MM.1S (cell line): ENCODE measurements around the gene IYD.
"Not testable (repeated sequence)": the region's sequence is repeated elsewhere in the genome, so short reads cannot be mapped to it uniquely, and the experiment has no call there.

ENCODE experiments used
- DNase-seq: peaks from one replicate; pipeline ENCODE4 v3.0.0-alpha.2; 2015
- H2AFZ ChIP-seq: fragments of 300-600 bp; sonication (generic); 2 replicates; pipeline ENCODE4 v1.6.0; 2016; ENCODE audit warnings: antibody characterized with exemption, low read length
- H3F3A ChIP-seq: fragments of 300-600 bp; sonication (generic); 2 replicates; pipeline ENCODE4 v1.6.1; 2016; ENCODE audit warnings: mild to moderate bottlenecking, antibody characterized with exemption, low read length, moderate library complexity, mixed read lengths; ENCODE audit not compliant: insufficient read depth
- H3K27ac ChIP-seq: fragments of 300-600 bp; sonication (generic); 2 replicates; pipeline ENCODE4 v1.5.1; 2016; ENCODE audit warnings: mild to moderate bottlenecking, low read length
- H3K27me3 ChIP-seq: fragments of 300-600 bp; sonication (generic); replicated peaks from 2 replicates; pipeline ENCODE4 v1.6.0; 2016; ENCODE audit warnings: low read length; ENCODE audit not compliant: insufficient read depth
- H3K36me3 ChIP-seq: fragments of 300-600 bp; sonication (generic); replicated peaks from 2 replicates; pipeline ENCODE4 v1.6.1; 2016; ENCODE audit warnings: mild to moderate bottlenecking, low read length, mixed read lengths; ENCODE audit not compliant: insufficient read depth
- H3K4me1 ChIP-seq: fragments of 300-600 bp; sonication (generic); 2 replicates; pipeline ENCODE4 v1.6.1; 2016; ENCODE audit warnings: low read length, mixed read lengths
- H3K4me2 ChIP-seq: fragments of 300-600 bp; sonication (generic); 2 replicates; pipeline ENCODE4 v1.6.0; 2016; ENCODE audit warnings: low read depth, low read length
- H3K4me3 ChIP-seq: fragments of 300-600 bp; sonication (generic); 2 replicates; pipeline ENCODE4 v1.5.1; 2016; ENCODE audit warnings: low read length, mixed read lengths
- H3K79me2 ChIP-seq: fragments of 300-600 bp; sonication (generic); 2 replicates; pipeline ENCODE4 v1.6.1; 2016; ENCODE audit warnings: mixed run types, low read length, mixed read lengths
- H3K9ac ChIP-seq: fragments of 300-600 bp; sonication (generic); 2 replicates; pipeline ENCODE4 v1.6.1; 2016; ENCODE audit warnings: low read length, mixed read lengths
- H3K9me2 ChIP-seq: fragments of 300-600 bp; sonication (generic); replicated peaks from 2 replicates; pipeline ENCODE4 v1.6.1; 2016; ENCODE audit warnings: mild to moderate bottlenecking, low read length, mixed read lengths; ENCODE audit not compliant: insufficient read depth
- H3K9me3 ChIP-seq: fragments of 300-600 bp; sonication (generic); replicated peaks from 2 replicates; pipeline ENCODE4 v1.6.1; 2016; ENCODE audit warnings: mild to moderate bottlenecking, low read length, mixed read lengths; ENCODE audit not compliant: insufficient read depth
- H4K20me1 ChIP-seq: fragments of 300-600 bp; sonication (generic); 2 replicates; pipeline ENCODE4 v1.6.1; 2016; ENCODE audit warnings: mild to moderate bottlenecking, low read length, moderate library complexity, mixed read lengths; ENCODE audit not compliant: insufficient read depth
- CTCF ChIP-seq: fragments of 300-600 bp; sonication (generic); IDR thresholded peaks from 2 replicates; pipeline ENCODE4 v1.5.1; 2016; ENCODE audit warnings: antibody characterized with exemption, low read length, mixed read lengths
- EZH2 ChIP-seq: fragments of 300-600 bp; sonication (generic); optimal IDR thresholded peaks from 2 replicates; pipeline ENCODE3; 2017; ENCODE audit warnings: low read depth, mild to moderate bottlenecking, antibody characterized with exemption, low read length, mixed read lengths
- EZH2phosphoT487 ChIP-seq: fragments of 300-600 bp; sonication (generic); IDR thresholded peaks from 2 replicates; pipeline ENCODE4 v1.6.1; 2018; ENCODE audit warnings: antibody characterized with exemption, low read length

The IYD gene

GRCh38 chr6:150371356-150371755 lies 2.5 kb downstream of the IYD start:
- no peak for DNase-seq
- TF ChIP-seq EZH2 = no peak
- Histone ChIP-seq H3K4me1 (no peaks in the 10 kb centered on the region), H3K4me2 (no peak overlapping the region), H4K20me1 (no peaks in the 10 kb centered on the region), H3F3A (no peaks in the 10 kb centered on the region), H3K9ac (no peak overlapping the region), H2AFZ (no peak overlapping the region), H3K4me3 (no peak overlapping the region), H3K27ac (no peak overlapping the region), H3K9me3 (no peaks in the 10 kb centered on the region), H3K9me2 (no peaks in the 10 kb centered on the region), H3K27me3 (no peaks in the 10 kb centered on the region), H3K36me3 (no peaks in the 10 kb centered on the region), H3K79me2 (no peaks in the 10 kb centered on the region)

DNA sequence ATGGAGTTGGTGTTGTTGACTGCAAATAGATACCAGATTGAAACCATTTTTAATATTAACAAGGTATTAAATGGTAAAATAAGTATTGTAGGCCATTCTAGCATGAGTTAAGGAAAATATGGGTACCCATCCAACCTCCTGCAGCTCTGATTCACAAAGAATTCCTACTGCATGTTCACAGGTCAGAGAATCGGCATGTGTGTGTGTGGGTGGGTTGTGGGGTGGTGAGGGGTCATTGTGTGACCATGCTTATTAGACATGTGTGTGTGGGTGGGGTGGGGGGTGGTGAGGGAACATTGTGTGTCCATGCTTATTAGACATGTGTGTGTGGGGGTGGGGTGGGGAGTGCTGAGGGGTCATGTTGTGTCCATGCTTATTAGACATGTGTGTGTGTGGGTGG lies 3.2 kb downstream of the IYD start:
- Histone ChIP-seq H3K79me2 (no peaks in the 10 kb centered on the region), H3K9me2 (no peaks in the 10 kb centered on the region), H3K27me3 (no peaks in the 10 kb centered on the region), H3F3A (no peaks in the 10 kb centered on the region), H3K36me3 (no peaks in the 10 kb centered on the region), H3K9ac (no peak overlapping the region), H3K4me3 (no peak overlapping the region), H2AFZ (no peak overlapping the region), H3K4me1 (no peaks in the 10 kb centered on the region), H3K4me2 (no peak overlapping the region), H4K20me1 (no peaks in the 10 kb centered on the region), H3K27ac (no peak overlapping the region), H3K9me3 (no peaks in the 10 kb centered on the region)
- no peak for TF ChIP-seq CTCF
- DNase-seq = no peak

DNA sequence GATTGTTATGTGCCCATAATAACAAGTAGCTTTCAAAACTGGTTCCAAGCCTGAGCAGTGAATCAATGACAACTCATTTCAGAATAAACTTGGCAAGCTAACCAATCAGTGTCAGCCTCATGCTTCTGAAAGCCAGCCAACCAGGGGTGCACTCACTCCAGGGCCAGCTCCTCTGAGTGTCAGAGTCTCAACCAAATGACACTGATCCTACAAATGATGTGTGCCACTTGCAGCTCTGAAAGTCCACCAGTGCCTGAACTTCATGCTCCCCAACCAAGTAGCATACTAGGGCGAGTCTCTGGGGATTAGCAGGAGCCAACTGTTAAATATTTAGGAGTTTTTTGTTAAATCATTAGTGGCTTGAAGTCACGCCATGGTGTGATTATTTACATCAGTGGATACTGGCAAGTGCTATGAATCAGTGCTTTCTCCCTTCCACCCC lies 4.5 kb downstream of the IYD start:
- Histone ChIP-seq H4K20me1 (no peaks in the 10 kb centered on the region), H3K9ac (no peak overlapping the region), H2AFZ (no peak overlapping the region), H3K27ac (no peak overlapping the region), H3K9me2 (no peaks in the 10 kb centered on the region), H3K4me2 (no peak overlapping the region), H3K4me3 (no peak overlapping the region), H3K4me1 (no peaks in the 10 kb centered on the region), H3K27me3 (no peaks in the 10 kb centered on the region), H3K36me3 (no peaks in the 10 kb centered on the region), H3K79me2 (no peaks in the 10 kb centered on the region), H3F3A (no peaks in the 10 kb centered on the region), H3K9me3 (no peaks in the 10 kb centered on the region)
- DNase-seq = no peak
- TF ChIP-seq EZH2phosphoT487 = no peak
- TF ChIP-seq EZH2 = no peak
- TF ChIP-seq CTCF = no peak

- DNase-seq, H3K79me2 ChIP-seq, H3K9me3 ChIP-seq, H3K9ac ChIP-seq, H3K27me3 ChIP-seq, H3K4me2 ChIP-seq, H3K9me2 ChIP-seq, H3K27ac ChIP-seq, H3K4me1 ChIP-seq, H3F3A ChIP-seq, H3K36me3 ChIP-seq, H3K4me3 ChIP-seq, H4K20me1 ChIP-seq, H2AFZ ChIP-seq: not testable (repeated sequence)
Observed at GRCh38 chr6:150374346-150374745, 5.5 kb downstream of the IYD start.
